Sigmoid colon (tissue), 4 donors: ENCODE results near the gene FLNC.

ENCODE experiments used
- CTCF ChIP-seq, 4 experiments: fragments of 450-650 bp in 3 of 4; fragments of 200-600 bp in 1 of 4; IDR thresholded peaks; one replicate each; pipeline ENCODE4 v1.5.1; 2016 to 2019; ENCODE audit warnings: antibody characterized with exemption in 4 of 4, mild to moderate bottlenecking in 3 of 4, moderate library complexity in 2 of 4
- EP300 ChIP-seq, 4 donors: sonication (generic); formaldehyde crosslinking; IDR thresholded peaks; one replicate each; pipeline ENCODE4 v1.6.1; 2017; ENCODE audit warnings: antibody characterized with exemption in 4 of 4
- POLR2A ChIP-seq, 2 donors: fragments of 450-650 bp; IDR thresholded peaks; one replicate each; pipeline ENCODE4 v1.6.1; 2016; ENCODE audit warnings: antibody characterized with exemption in 2 of 2, mild to moderate bottlenecking in 2 of 2, moderate library complexity in 2 of 2
- POLR2AphosphoS5 ChIP-seq, 4 donors: sonication (generic); formaldehyde crosslinking; IDR thresholded peaks; one replicate each; pipeline ENCODE4 v1.6.1; 2017; ENCODE audit warnings: antibody characterized with exemption in 4 of 4

GRCh38 chr7:128869138-128869943 lies 39.1 kb downstream of the FLNC start:
- TF ChIP-seq POLR2A (IDR thresholded peaks at IDR 0.05) (no peak), CTCF (IDR thresholded peaks at IDR 0.05) (peak in 2 of 4 experiments; percentile 14 to 17), POLR2AphosphoS5 (IDR thresholded peaks at IDR 0.05) (no peak), EP300 (IDR thresholded peaks at IDR 0.05) (no peak)
